Thyroid gland (tissue), 4 donors: ENCODE measurements around the gene ALAS1.

Source experiments
- CTCF ChIP-seq, 6 experiments: fragments of 200-600 bp in 3 of 6; fragments of 450-650 bp in 3 of 6; sonication (generic) in 3 of 6; IDR thresholded peaks; one replicate each; pipeline ENCODE4 v1.5.1; 2016 to 2019; ENCODE audit warnings: antibody characterized with exemption in 6 of 6, mild to moderate bottlenecking in 2 of 6, inconsistent platforms in 1 of 6, moderate library complexity in 1 of 6
- POLR2A ChIP-seq, 2 donors: fragments of 450-650 bp; IDR thresholded peaks; one replicate each; pipeline ENCODE4 v1.6.1; 2017; ENCODE audit warnings: antibody characterized with exemption in 2 of 2, mild to moderate bottlenecking in 2 of 2, moderate library complexity in 1 of 2

- TF ChIP-seq CTCF (IDR thresholded peaks at IDR 0.05) (no peak), POLR2A (IDR thresholded peaks at IDR 0.05) (no peak)
Observed at GRCh38 chr3:52236424-52236886, 38.5 kb downstream of the ALAS1 start.
